RWPE1 (cell line): ENCODE data around the gene FAM149A.

Experiments
- CTCF ChIA-PET: fragments of 350-600 bp; sonication (Branson Sonifier 250); formaldehyde crosslinking; extraction: SDS; loops from one replicate; lab custom pipeline; 2021; lab: Yijun Ruan, JAX
- POLR2A ChIA-PET: fragments of 400-600 bp; formaldehyde crosslinking; extraction: SDS; loops from one replicate; lab custom pipeline; 2020; ENCODE audit warnings: antibody characterized with exemption; ENCODE audit not compliant: low non-redundant PET; lab: Yijun Ruan, JAX
- DNase-seq: peaks from one replicate; pipeline ENCODE4 v3.0.0; 2012; ENCODE audit warnings: low spot score
- H3K27ac ChIP-seq: fragments of 450-650 bp; 2 replicates; pipeline ENCODE4 v1.5.1; 2017
- TF ChIP-seq, protein P1 (sequence below): fragments of 450-650 bp; conservative IDR thresholded peaks from 2 replicates; pipeline ENCODE4 v1.5.1; 2017; ENCODE audit warnings: low read depth, mild to moderate bottlenecking

The FAM149A gene

DNA sequence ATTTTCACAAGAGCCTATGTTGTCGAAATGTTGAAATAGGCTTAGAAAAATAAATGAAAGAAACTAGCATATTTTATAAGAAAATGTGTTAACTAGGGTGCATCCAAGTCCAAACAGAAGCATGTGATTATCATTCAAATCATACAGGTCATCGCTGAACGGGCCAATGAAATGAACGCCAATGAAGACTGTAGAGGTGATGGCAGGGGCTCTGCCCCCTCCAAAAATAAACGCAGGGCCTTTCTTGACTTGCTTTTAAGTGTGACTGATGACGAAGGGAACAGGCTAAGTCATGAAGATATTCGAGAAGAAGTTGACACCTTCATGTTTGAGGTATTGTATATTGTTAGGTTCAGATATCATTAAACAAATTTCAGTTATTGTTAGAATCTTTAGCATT is 96.5 kb downstream of the FAM149A start:
- ChIA-PET CTCF (no interaction called here), POLR2A (no interaction called here)
- TF ChIP-seq, protein P1, sequence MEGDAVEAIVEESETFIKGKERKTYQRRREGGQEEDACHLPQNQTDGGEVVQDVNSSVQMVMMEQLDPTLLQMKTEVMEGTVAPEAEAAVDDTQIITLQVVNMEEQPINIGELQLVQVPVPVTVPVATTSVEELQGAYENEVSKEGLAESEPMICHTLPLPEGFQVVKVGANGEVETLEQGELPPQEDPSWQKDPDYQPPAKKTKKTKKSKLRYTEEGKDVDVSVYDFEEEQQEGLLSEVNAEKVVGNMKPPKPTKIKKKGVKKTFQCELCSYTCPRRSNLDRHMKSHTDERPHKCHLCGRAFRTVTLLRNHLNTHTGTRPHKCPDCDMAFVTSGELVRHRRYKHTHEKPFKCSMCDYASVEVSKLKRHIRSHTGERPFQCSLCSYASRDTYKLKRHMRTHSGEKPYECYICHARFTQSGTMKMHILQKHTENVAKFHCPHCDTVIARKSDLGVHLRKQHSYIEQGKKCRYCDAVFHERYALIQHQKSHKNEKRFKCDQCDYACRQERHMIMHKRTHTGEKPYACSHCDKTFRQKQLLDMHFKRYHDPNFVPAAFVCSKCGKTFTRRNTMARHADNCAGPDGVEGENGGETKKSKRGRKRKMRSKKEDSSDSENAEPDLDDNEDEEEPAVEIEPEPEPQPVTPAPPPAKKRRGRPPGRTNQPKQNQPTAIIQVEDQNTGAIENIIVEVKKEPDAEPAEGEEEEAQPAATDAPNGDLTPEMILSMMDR = no peak
- DNase-seq = no peak
- no peak overlapping the region for H3K27ac ChIP-seq

DNA sequence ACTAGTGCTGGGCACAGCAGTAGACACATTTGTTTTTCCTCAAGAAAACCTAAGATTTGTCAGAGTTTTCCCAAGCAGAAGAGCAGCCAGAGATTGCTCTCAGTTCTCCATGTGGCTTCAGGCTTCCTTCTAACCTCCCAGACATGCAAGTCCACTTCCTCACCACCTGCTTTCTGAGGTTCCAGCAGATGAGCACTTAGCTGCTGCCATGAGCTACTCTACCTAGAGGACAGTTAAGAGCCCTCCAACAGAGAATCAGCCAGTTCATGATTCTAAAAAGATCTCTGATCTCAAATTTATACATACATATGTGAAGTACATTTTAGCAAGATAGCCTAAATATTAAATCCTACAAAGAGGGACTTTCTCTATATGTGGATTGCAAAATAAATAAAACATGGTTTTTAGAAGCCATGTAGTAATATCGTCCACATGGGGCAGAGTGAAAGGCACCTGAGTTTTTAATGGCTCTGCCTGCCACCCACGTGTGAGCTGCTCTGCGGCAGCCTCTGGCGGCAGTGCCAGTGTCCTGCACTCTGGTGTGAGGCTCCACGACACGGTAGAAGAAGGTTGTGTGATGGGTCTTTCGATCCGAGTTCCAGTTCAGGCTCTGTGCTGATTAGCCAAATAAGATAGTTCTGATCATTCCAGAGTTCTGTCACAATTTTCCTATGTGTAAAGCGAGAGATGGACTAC is 97.2 kb downstream of the FAM149A start:
- no peak for DNase-seq
- no peak overlapping the region for H3K27ac ChIP-seq
- TF ChIP-seq, protein P1 = no peak
- ChIA-PET CTCF (no interaction called here), POLR2A (no interaction called here)

DNA sequence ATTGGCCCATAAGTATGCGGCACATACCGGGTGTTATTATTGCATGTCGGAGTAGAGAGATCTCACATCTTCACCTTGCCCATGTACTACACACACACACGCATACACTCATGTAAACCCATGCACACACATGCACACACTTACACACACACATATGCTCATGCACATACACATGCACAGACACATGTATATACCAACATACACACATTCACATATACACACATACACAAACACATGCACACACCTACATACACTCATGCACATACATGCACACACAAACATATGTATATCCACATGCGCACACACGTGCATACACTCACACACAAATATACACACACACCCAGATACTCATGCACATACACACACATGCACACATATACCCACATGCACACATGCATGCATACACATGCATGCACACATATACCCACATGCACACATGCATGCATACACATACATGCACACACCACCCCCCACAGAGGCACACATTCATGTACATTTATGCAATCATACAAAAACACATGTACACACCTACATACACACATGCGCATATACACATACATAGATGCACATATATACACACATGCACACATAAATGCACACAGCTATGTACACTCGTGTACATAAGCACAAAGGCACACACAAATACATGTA is 98.1 kb downstream of the FAM149A start:
- H3K27ac ChIP-seq = no peak overlapping the region
- DNase-seq = no peak
- ChIA-PET POLR2A (no interaction called here), CTCF (no interaction called here)
- TF ChIP-seq, protein P1 = no peak

DNA sequence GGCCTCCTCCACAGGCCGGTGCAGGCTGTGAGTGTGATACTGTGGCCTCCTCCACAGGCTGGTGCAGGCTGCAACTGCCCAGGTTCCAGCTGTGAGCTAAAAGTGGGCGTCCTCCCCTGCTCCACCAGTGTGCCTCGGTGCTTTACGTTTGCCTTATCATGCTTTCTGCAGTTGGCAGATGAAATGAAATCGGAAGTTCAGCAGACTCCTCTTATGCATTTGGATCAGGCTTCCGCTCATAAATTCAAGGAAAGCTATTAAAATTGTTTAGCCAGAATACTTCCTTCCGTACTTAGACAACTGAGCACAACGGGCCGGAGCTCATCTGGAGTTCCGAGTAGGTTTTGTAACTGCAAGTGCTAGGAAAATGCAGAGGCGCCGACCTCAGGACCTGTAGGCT is 98.9 kb downstream of the FAM149A start:
- no peak overlapping the region for H3K27ac ChIP-seq
- DNase-seq = no peak
- TF ChIP-seq, protein P1 = no peak
- ChIA-PET POLR2A (no interaction called here), CTCF (interaction anchor here (0.8 kb wide), 1 partner anchor 296 kb away, joined by 4 read pairs; no protein-coding TSS in a partner anchor)

DNA sequence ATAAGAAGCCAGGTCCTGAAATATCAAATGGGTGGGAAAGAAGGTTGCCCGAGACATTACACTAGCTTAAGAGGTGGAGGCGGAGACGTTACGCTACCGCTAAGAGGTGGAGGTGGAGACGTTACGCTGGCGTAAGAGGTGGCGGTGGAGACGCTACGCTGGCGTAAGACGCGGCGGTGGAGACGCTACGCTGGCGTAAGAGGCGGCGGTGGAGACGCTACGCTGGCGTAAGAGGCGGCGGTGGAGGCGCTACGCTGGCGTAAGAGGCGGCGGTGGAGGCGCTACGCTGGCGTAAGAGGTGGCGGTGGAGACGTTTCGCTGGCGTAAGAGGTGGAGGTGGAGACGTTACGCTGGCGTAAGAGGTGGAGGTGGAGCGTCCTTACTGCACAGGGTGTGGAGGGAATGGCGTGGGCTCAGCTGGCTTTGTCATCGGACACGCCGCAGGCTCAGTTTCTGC is 99.6 kb downstream of the FAM149A start:
- POLR2A ChIA-PET = no interaction called here
- TF ChIP-seq, protein P1 = no peak
- CTCF ChIA-PET = interaction anchor here (0.8 kb wide), 1 partner anchor 295 kb away, joined by 4 read pairs; no protein-coding TSS in a partner anchor
- DNase-seq = no peak
- no peak overlapping the region for H3K27ac ChIP-seq

DNA sequence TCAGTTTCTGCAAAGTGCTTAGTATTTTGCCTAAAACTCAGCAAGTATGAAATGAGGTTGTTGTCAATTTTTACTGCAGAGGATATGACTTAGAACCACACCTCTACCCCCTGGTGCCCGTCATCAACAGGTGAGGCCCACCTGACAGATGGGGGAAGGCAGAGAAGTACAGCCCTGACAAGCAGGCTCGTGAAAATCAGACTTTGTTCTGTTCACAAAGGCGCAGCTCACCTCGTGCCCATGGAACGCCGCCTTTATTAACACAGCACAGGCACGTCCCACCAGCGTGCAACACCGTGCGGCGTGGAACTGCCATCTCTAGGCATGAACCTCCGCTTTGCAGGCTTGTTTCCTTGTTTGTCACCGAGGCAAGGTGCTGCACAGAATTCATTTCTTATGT is 100.2 kb downstream of the FAM149A start:
- TF ChIP-seq, protein P1 = no peak
- H3K27ac ChIP-seq = no peak overlapping the region
- ChIA-PET POLR2A (no interaction called here), CTCF (no interaction called here)
- no peak for DNase-seq
